ENCODE measurements around the gene SLC6A19.

Gene SLC6A19

DNA sequence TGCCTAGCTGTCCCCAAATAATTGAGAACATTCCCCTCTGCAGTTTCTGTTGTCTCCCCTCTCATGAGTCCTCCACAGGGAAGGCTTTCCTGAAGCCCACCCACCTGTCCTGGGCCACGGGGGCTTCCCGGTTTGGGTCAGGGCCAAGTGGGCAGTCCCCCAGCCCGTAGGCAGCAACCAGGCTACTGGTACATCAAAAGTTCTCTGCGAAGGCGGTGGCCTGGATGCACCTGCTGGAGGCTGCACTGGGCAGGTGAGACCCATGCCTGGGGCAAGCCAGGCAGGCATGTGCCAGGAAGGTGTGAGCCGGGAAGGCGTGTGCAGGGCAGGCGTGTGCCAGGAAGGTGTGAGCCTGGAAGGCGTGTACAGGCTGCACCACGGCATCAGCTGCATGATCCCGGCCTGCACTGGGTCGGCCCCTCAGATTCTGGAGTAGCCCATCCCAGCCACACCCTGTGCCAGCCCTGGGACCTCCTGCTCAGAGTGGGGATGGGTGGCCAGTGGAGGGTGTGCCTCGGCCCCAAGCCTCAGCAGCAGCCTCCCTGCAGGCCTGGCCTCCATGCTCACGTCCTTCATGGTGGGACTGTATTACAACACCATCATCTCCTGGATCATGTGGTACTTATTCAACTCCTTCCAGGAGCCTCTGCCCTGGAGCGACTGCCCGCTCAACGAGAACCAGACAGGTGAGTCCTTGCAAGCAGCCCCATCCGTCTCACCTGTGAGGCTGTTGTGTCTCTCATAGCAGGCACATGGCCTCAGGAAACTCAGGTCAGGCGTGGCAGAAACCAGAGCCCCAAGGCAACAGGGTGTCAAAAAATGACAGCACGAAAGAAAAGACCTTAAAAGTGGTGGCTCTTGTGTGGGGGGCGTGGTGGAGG is 8.7 kb downstream of the SLC6A19 start:
- no peak for DNase-seq (ENCODE audit: low spot score)

DNA sequence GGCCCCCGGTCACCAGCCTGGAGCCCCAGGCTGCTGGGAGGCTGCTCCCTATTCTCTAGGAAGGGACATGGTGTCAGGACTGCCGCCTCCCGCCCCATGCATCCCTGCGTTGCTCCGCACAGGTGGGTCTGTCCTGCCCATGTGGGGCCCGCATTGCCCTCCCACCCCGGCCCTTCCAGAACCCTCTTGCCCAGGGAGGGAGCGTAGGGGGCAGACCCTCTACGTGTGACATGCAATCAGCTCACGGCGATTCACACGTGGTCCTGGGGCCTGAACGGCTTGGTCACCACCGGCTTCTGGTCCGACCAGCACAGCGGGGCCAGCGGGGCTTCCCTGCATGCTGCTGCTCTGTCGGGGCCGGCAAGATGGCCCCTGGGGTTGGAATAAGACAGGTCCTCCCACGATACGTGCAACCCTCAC is 9.4 kb downstream of the SLC6A19 start:
- no peak for DNase-seq (ENCODE audit: low spot score)

DNA sequence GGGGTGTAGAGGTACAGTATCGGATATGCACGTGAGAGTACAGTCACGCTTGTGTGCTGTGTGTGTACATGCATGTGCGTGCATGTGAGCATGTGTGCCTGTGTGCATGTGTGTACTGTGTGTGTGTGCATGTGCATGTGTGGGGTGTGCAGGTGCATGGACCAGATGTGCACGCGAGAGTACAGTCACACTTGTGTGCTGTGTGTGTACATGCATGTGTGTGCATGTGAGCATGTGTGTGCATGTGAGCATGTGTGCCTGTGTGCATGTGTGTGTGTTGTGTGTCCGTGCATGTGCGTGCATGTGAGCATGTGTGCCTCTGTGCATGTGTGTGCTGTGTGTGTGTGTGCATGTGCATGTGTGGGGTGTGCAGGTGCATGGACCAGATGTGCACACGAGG is 10.3 kb downstream of the SLC6A19 start:
- no peak for DNase-seq (ENCODE audit: low spot score)

DNA sequence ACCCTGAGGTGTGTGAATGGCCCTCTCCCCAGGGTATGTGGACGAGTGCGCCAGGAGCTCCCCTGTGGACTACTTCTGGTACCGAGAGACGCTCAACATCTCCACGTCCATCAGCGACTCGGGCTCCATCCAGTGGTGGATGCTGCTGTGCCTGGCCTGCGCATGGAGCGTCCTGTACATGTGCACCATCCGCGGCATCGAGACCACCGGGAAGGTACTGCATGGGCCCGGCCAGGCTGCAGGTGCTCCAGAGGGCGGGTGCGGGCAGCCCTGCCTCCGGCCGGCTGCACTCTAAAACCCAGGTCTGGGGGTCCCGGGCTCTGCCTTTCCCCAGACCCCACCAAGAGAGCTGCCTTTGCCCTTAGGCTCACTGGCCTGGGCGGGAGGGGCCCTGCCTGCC is 10.9 kb downstream of the SLC6A19 start:
- no peak for DNase-seq (ENCODE audit: low spot score)

DNA sequence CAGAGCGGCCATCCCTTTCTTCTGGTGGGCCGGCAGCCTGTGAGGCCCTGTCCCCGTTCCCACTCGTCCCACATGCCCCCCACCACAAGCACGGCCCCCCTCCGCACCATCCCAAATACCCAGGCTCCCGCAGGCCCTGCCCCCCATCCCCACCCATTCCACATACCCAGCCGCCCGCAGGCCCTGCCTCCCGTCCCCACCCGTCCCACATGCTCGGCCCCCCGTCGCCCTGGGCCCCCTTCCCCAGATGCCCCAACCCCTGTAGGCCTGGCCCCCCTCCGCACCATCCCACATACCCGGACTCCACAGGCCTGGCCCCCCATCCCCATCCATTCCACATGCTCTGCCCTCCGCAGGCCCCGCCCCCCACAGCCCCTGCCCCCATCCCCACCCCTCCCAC is 11.5 kb downstream of the SLC6A19 start:
- no peak for DNase-seq (ENCODE audit: low spot score)

DNA sequence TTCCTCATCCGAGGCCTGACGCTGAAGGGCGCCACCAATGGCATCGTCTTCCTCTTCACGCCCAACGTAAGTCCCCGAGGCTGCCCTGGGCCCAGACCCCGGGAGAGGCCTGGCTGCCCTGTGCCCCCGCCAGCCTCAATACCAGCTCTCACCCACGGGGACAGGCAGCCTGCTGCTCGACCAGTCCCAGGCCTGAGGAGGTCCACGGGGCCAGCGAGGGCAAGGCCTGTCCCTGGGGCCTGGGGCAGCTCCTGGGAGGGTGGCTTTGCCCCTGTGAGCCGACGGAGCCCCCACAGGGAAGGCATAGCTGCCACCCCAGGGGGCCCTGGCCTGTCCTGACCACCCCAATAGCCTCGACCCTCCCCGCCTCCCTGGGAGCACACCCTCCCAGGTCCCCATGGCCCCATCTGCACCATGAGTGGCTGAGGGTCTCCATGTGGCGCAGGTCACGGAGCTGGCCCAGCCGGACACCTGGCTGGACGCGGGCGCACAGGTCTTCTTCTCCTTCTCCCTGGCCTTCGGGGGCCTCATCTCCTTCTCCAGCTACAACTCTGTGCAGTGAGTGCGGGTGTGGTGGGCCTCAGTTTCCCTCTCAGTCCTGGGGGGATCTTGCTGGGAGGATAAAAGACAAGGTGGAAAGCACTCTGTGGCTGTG is 12.2 kb downstream of the SLC6A19 start:
- DNase-seq (ENCODE audit: low spot score): no peak

DNA sequence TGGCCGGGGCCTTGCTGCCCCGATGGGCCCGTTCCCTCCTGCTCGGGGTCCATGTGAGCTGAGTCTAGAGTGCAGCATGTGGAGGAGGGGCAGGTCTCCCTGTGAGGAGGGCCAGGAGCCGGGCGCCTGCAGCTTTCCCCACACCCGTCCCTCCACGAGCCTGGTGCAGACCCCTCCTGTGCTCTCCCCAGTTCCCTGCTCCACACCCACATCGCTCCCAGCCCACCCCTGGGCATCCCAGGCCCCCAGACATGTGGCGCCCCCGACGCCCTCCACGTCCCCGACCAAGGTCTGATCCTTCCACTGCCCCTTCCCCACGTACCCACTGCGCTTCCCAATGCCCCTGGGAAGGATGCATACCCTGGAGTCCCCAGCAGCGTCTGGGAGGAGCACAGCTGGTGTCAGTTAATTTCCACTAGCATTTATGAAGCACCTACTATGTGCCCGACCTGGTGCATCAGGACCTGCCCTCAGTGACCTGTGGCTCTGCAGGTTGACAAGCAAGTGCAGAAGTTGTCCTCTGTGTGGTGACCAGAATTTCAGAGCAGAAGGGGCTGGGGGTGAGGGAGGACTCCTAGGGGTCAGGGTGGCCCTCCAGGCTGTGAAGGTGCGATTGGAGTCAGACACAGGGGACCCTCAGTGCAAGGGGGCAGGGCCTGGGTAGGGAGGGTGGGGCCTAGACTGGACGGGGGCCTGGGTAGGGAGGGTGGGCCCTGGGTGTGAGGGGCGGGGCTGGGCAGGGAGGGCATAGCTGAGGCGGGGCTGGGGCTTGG is 13.0 kb downstream of the SLC6A19 start:
- DNase-seq (ENCODE audit: low spot score): no peak

DNA sequence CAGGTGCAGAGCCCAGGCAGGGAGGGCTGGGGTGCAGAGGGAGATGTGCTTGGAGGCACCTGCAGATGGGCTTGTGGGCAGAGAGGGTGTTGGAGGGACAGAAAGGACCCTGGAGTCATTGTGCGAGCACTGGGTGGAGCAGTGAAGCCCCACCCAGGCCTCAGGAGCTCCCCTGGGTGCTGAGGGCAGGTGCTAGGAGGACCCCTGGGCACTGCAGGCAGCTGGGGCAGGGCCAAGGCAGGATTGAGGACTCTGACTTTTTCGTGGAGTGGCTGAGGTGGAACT is 13.5 kb downstream of the SLC6A19 start:
- DNase-seq (ENCODE audit: low spot score): no peak

DNA sequence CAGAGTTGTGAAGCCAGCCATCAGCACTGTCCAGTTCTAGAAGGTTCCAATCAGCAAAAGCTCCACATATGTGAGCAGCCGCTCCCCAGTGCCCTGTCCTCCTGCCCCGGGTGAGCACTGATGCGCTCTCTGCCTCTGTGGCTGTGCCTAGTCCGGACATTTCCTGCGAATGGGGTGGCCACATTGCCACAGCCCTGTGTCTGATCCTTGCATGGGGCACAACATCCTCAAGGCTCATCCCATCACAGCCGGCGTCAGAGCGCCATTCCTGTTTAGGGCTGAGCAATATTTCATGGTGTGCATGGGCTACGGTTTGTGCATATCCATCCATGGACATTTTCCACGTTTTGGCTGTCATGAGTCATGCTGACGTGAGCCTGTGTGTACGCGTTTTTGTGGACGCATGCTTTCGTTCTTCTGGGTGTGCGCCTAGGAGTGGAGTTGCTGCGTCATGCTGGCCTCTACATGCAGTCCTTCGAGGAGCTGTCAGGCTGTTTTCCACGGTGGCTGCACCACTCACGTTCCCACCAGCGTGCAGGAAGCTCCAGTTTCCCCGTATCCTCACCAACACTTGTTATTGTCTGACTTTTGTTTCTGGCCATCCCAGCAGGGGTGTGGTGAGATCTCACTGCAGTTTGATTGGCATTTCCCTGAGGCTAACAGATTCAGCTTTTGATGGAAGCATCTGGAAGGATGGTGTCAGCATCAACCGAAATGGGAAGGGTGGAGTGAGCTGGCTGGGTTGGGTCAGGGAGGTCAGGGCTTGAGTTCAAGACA is 14.1 kb downstream of the SLC6A19 start:
- no peak for DNase-seq (ENCODE audit: low spot score)

DNA sequence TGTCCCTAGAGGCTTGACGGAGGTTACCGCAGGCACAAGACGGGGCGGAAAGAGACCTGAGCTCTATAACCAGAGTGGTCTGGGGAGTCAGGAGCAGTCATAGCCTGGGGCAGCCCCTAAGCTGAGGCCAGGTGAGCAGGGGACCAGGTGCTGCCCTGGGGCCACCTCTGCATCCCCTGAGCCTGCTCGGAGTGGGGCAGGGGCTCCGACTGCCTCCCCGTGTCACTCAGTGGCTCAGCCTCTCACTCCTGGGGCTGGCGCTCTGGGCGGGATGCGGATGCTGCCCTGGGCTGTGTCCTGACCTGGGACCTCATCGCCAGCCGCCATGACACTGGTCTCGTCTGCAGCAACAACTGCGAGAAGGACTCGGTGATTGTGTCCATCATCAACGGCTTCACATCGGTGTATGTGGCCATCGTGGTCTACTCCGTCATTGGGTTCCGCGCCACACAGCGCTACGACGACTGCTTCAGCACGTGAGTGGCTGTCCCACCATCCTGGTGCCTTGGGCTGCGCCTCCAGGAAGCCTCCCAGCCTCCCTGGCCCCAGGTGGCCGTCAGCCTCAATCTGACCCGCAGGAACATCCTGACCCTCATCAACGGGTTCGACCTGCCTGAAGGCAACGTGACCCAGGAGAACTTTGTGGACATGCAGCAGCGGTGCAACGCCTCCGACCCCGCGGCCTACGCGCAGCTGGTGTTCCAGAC is 15.0 kb downstream of the SLC6A19 start:
- no peak for DNase-seq (ENCODE audit: low spot score)

DNA sequence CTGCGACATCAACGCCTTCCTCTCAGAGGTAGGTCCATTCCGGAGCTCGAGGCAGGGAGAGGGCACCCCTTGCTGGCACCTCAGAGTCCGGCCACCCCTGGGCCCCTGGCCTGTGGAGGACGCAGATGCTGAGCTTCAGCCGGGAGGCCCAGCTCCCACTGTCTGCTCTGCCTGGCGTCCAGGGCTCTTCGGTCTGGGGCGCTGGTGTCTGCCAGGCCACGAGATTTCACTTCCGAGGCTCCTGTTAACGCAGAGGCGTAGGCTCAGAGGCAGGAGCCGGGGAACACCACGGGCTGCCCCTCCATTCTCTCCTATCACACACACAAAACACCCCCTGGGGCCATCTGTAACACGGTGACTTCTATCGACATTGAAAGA is 15.5 kb downstream of the SLC6A19 start:
- DNase-seq (ENCODE audit: low spot score): no peak

DNA sequence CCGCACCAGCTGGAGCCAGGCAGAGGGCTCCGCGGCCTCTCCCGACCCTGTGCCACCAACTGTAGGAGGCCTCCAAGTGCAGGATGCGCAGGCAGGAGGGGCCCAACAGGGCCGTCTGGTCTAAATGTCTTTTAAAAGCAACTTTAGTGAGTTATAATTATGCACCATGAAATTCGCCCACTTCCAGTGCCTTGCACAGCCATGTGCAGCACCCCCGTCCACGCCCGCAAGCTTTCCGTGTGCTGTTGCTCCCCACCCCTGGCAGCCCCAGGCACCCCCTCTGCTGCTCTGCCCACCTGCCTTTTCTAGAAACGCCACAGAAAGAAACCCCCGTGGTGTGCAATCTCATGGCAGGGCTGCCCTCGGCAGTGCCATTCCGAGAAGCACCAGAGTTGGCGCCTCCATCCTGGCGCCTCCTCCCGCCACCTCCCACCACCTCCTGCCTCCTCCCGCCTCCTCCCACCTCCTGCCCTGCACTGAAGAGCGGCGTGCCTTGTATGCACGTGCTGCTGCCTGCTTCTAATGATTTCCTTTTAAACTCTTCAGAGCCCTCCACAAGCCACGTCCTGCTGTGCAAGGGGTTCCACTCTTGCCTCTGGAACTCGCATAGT is 16.3 kb downstream of the SLC6A19 start:
- no peak for DNase-seq (ENCODE audit: low spot score)

DNA sequence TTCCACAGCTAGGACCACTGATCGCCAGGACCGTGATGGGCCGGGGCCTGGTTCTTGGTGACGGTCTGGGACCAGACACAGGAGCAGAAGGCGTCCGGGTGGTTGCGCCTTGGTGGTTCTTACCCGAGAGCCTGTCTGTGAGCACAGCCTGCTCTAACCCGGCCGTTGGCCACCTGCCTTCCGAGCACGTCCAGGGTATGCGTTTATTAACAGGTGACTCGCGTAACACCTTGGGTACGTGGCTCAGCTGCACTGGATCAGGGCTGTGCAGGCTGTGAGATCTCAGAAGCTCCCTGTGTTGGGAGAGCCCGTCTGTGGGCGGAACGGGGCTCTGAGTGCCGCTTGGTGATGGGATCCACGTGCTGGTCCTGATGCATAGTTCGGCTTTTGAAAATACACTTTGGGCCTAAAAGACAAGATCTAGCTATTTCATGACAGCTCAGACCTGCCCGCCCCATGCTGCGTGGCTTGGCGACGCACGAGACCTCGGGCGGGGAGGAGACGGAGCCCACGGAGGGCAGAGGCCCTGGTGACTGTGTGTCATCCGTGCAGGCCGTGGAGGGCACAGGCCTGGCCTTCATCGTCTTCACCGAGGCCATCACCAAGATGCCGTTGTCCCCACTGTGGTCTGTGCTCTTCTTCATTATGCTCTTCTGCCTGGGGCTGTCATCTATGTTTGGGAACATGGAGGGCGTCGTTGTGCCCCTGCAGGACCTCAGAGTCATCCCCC is 17.1 kb downstream of the SLC6A19 start:
- no peak for DNase-seq (ENCODE audit: low spot score)

DNA sequence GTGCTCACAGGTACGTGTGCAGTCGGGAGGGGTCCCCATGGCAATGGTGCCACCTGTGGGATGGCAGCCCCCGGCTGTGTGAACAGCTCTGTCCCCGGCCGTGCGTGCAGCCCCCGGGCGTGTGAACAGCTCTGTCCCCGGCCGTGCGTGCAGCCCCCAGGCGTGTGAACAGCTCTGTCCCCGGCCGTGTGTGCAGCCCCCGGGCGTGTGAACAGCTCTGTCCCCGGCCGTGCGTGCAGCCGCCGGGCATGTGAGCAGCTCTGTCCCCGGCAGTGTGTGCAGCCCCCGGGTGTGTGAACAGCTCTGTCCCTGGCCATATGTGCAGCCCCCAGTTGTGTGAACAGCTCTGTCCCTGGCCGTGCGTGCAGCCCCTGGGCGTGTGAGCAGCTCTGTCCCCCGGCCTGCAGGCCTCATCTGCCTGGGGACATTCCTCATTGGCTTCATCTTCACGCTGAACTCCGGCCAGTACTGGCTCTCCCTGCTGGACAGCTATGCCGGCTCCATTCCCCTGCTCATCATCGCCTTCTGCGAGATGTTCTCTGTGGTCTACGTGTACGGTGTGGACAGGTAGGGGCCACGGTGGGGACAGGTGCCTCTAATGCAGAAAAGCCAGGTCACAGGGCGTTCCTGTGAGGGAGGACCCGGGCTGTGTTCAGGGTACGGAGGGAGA is 17.8 kb downstream of the SLC6A19 start:
- no peak for DNase-seq (ENCODE audit: low spot score)

DNA sequence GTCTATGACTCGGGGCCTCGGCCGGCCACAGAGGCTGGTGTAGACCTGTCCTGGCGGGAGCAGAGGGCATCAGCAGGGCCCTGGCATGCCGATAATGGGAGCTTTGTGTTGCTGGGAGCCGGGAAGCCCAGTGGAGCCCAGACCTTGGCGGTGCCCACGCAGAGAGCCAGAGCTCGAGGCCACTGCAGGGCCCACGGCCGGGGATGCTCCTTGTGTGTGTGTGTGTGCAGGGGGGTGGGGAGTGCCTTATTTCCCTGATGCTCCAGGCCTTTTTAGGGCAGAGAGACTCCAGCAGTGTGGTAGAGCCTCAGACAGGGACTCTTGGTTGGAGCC is 18.3 kb downstream of the SLC6A19 start:
- DNase-seq (ENCODE audit: low spot score): no peak

DNA sequence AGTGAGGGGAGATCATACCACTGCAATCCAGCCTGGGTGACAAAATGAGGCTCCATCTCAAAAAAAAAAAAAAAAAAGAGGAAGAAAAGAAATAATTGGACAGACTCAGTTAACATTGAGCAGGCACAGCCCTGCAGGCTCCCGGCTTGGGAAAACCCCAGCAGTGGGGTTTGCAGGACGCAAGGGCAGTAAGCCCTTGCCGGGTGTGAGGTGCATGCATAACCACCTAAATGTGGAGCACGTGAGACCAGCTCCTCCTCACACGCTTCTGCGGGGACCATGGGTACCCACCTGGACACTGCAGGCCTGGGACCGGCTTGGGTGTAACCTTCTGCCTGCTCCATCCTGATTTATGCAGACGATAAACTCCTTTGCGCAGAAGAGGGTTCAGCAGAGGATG is 19.0 kb downstream of the SLC6A19 start:
- DNase-seq (ENCODE audit: low spot score): no peak

DNA sequence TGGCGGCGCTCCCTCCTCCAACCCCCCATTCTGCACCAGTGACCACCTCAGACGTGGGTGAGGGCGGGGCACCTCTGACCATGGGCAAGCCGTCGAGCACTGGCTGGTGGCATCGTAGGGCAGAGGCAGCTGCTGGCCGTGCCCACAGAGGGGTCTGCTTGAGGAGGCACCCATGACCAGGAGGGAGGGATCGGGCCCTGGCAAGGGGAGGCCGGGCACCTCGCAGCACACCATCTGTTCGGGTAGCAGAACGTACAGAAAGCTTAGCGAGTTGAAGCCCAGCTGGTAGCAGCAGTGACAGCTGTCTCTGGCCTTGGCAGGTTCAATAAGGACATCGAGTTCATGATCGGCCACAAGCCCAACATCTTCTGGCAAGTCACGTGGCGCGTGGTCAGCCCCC is 19.4 kb downstream of the SLC6A19 start:
- DNase-seq (ENCODE audit: low spot score): no peak

DNA sequence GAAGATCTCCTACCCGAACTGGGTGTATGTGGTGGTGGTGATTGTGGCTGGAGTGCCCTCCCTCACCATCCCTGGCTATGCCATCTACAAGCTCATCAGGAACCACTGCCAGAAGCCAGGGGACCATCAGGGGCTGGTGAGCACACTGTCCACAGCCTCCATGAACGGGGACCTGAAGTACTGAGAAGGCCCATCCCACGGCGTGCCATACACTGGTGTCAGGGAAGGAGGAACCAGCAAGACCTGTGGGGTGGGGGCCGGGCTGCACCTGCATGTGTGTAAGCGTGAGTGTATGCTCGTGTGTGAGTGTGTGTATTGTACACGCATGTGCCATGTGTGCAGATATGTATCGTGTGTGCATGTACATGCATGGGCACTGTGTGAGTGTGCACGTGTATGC is 20.3 kb downstream of the SLC6A19 start:
- DNase-seq (ENCODE audit: low spot score): no peak

DNA sequence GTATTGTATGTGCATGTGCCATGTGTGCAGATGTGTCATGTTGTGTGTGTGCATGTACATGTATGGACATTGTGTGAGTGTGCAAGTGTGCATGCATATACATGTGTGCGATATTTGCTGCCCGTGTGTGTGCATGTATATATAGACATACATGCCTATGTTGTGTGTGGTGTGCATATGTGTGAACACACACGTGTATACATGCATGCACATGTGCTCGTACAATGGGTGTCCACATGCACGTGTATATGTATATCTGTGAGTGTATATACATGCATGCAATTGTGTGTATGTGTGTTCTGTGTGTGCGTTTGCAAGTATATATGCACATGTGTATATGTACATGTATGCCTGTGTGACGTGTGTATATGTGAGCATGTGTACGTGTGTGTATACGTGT is 20.8 kb downstream of the SLC6A19 start:
- DNase-seq (ENCODE audit: low spot score): no peak

DNA sequence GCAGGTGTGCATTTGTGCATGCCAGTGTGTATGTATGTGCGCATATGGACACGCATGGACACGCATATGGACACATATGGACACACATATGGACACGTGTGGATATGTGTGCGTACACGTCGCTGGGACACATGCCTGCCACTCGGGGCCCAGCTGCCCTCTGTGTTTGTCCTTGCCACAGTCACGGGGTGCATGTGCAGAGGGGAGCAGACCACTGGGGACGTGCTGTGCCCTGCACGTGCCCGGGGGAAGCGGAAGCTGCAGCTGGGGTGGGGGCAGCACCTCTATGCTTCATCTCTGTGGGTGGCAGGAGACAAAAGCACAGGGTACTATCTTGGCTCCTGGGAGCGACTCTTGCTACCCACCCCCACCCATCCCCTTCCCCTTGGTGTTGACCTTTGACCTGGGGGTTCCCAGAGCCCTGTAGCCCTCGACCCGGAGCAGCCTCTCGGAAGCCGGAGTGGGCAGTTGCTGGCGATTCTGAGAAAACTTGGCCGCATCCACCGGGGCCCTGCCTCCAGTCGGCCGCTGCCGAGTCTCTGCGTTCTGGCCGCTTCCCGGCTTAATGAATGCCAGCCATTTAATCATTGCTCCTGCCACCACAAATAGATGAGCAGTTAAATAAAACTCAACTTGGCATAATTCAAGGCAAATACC is 21.4 kb downstream of the SLC6A19 start:
- DNase-seq (ENCODE audit: low spot score): no peak

Data from hematopoietic multipotent progenitor cell treated with erythropoietin and hydrocortisone succinate and interleukin-3 and kit ligand, for 15 days (in vitro differentiated cells).